Measurements from ENCODE around the gene WNT5A.

The WNT5A gene

GRCh38 chr3:55449527-55449926, 37.6 kb downstream of the WNT5A start:
- no peaks in the 10 kb centered on the region for H3K9me3 ChIP-seq (ENCODE audit: control extremely low read depth in 1 of 5, control insufficient read depth in 4 of 5, insufficient read depth in 2 of 5, low read depth in 1 of 5, low read length in 4 of 5)
- H3K27ac ChIP-seq (ENCODE audit: insufficient read depth in 1 of 2, low read depth in 1 of 2, low read length in 2 of 2, poor library complexity in 1 of 2, severe bottlenecking in 2 of 2), result no peak overlapping the region
- H3K4me1 ChIP-seq (ENCODE audit: control extremely low read depth in 1 of 4, control insufficient read depth in 4 of 4, insufficient read depth in 4 of 4, low read length in 3 of 4), result no peaks in the 10 kb centered on the region
- ChIA-PET CTCF (no interaction called here), POLR2A (no interaction called here)
- DNase-seq, result no peak
- H3K4me3 ChIP-seq (ENCODE audit: control insufficient read depth in 1 of 7, extremely low read depth in 1 of 7, insufficient read depth in 4 of 7, low read depth in 2 of 7, low read length in 6 of 7), result no peak overlapping the region
- H3K27me3 ChIP-seq (replicated peaks in 2 of 5; ENCODE audit: control insufficient read depth in 4 of 5, insufficient read depth in 5 of 5, low read length in 4 of 5), result peaks cover 0 to 6% (median 2%) of the 10 kb centered on the region in 5 experiments
- H3K36me3 ChIP-seq (ENCODE audit: control insufficient read depth in 4 of 4, insufficient read depth in 4 of 4, low read length in 3 of 4), result no peaks in the 10 kb centered on the region
- no CpG with 5 or more reads among the region's 1 CpG for WGBS (ENCODE audit: insufficient coverage)

GRCh38 chr3:55446850-55447249, 40.3 kb downstream of the WNT5A start:
- ChIA-PET POLR2A (no interaction called here), CTCF (no interaction called here)
- Histone ChIP-seq H3K4me3 (ENCODE audit: control insufficient read depth in 1 of 7, extremely low read depth in 1 of 7, insufficient read depth in 4 of 7, low read depth in 2 of 7, low read length in 6 of 7) (no peak overlapping the region), H3K36me3 (ENCODE audit: control insufficient read depth in 4 of 4, insufficient read depth in 4 of 4, low read length in 3 of 4) (no peaks in the 10 kb centered on the region), H3K4me1 (ENCODE audit: control extremely low read depth in 1 of 4, control insufficient read depth in 4 of 4, insufficient read depth in 4 of 4, low read length in 3 of 4) (no peaks in the 10 kb centered on the region), H3K9me3 (ENCODE audit: control extremely low read depth in 1 of 5, control insufficient read depth in 4 of 5, insufficient read depth in 2 of 5, low read depth in 1 of 5, low read length in 4 of 5) (no peaks in the 10 kb centered on the region), H3K27ac (ENCODE audit: insufficient read depth in 1 of 2, low read depth in 1 of 2, low read length in 2 of 2, poor library complexity in 1 of 2, severe bottlenecking in 2 of 2) (no peak overlapping the region), H3K27me3 (replicated peaks in 2 of 5; ENCODE audit: control insufficient read depth in 4 of 5, insufficient read depth in 5 of 5, low read length in 4 of 5) (peaks cover 0 to 3% (median 2%) of the 10 kb centered on the region in 5 experiments)
- 90% methylated on average over 6 of the region's 7 CpGs for WGBS (ENCODE audit: insufficient coverage)
- no peak for DNase-seq

- Histone ChIP-seq H3K27ac (ENCODE audit: insufficient read depth in 1 of 2, low read depth in 1 of 2, low read length in 2 of 2, poor library complexity in 1 of 2, severe bottlenecking in 2 of 2) (no peak overlapping the region), H3K36me3 (ENCODE audit: control insufficient read depth in 4 of 4, insufficient read depth in 4 of 4, low read length in 3 of 4) (no peaks in the 10 kb centered on the region), H3K9me3 (ENCODE audit: control extremely low read depth in 1 of 5, control insufficient read depth in 4 of 5, insufficient read depth in 2 of 5, low read depth in 1 of 5, low read length in 4 of 5) (no peaks in the 10 kb centered on the region), H3K27me3 (replicated peaks in 2 of 5; ENCODE audit: control insufficient read depth in 4 of 5, insufficient read depth in 5 of 5, low read length in 4 of 5) (peaks cover 0 to 3% (median 2%) of the 10 kb centered on the region in 5 experiments), H3K4me1 (ENCODE audit: control extremely low read depth in 1 of 4, control insufficient read depth in 4 of 4, insufficient read depth in 4 of 4, low read length in 3 of 4) (no peaks in the 10 kb centered on the region), H3K4me3 (ENCODE audit: control insufficient read depth in 1 of 7, extremely low read depth in 1 of 7, insufficient read depth in 4 of 7, low read depth in 2 of 7, low read length in 6 of 7) (no peak overlapping the region)
- ChIA-PET POLR2A (no interaction called here), CTCF (no interaction called here)
- no peak for DNase-seq
- 84% methylated on average over 5 of the region's 6 CpGs for WGBS (ENCODE audit: insufficient coverage)
These were observed 41.6 kb downstream of the WNT5A start for GRCh38 chr3:55445551-55445950.

- H3K36me3 ChIP-seq (ENCODE audit: control insufficient read depth in 4 of 4, insufficient read depth in 4 of 4, low read length in 3 of 4), result no peaks in the 10 kb centered on the region
- CTCF ChIA-PET, result no interaction called here
- H3K4me3 ChIP-seq (ENCODE audit: control insufficient read depth in 1 of 7, extremely low read depth in 1 of 7, insufficient read depth in 4 of 7, low read depth in 2 of 7, low read length in 6 of 7), result no peak overlapping the region
- no peaks in the 10 kb centered on the region for H3K4me1 ChIP-seq (ENCODE audit: control extremely low read depth in 1 of 4, control insufficient read depth in 4 of 4, insufficient read depth in 4 of 4, low read length in 3 of 4)
- WGBS (ENCODE audit: insufficient coverage), result 100% methylated on average over 2 of the region's 3 CpGs
- no peak for DNase-seq
- H3K9me3 ChIP-seq (ENCODE audit: control extremely low read depth in 1 of 5, control insufficient read depth in 4 of 5, insufficient read depth in 2 of 5, low read depth in 1 of 5, low read length in 4 of 5), result no peaks in the 10 kb centered on the region
- H3K27ac ChIP-seq (ENCODE audit: insufficient read depth in 1 of 2, low read depth in 1 of 2, low read length in 2 of 2, poor library complexity in 1 of 2, severe bottlenecking in 2 of 2), result no peak overlapping the region
- POLR2A ChIA-PET, result no interaction called here
- peaks cover 0 to 3% (median 2%) of the 10 kb centered on the region in 5 experiments for H3K27me3 ChIP-seq (replicated peaks in 2 of 5; ENCODE audit: control insufficient read depth in 4 of 5, insufficient read depth in 5 of 5, low read length in 4 of 5)
These were observed 43.8 kb downstream of the WNT5A start for GRCh38 chr3:55443346-55443745.

GRCh38 chr3:55442861-55443260, 44.2 kb downstream of the WNT5A start:
- POLR2A ChIA-PET, result no interaction called here
- Histone ChIP-seq H3K36me3 (ENCODE audit: control insufficient read depth in 4 of 4, insufficient read depth in 4 of 4, low read length in 3 of 4) (no peaks in the 10 kb centered on the region), H3K4me3 (ENCODE audit: control insufficient read depth in 1 of 7, extremely low read depth in 1 of 7, insufficient read depth in 4 of 7, low read depth in 2 of 7, low read length in 6 of 7) (no peak overlapping the region), H3K9me3 (ENCODE audit: control extremely low read depth in 1 of 5, control insufficient read depth in 4 of 5, insufficient read depth in 2 of 5, low read depth in 1 of 5, low read length in 4 of 5) (no peaks in the 10 kb centered on the region), H3K27me3 (replicated peaks in 2 of 5; ENCODE audit: control insufficient read depth in 4 of 5, insufficient read depth in 5 of 5, low read length in 4 of 5) (peaks cover 0 to 3% (median 2%) of the 10 kb centered on the region in 5 experiments), H3K4me1 (ENCODE audit: control extremely low read depth in 1 of 4, control insufficient read depth in 4 of 4, insufficient read depth in 4 of 4, low read length in 3 of 4) (no peaks in the 10 kb centered on the region), H3K27ac (ENCODE audit: insufficient read depth in 1 of 2, low read depth in 1 of 2, low read length in 2 of 2, poor library complexity in 1 of 2, severe bottlenecking in 2 of 2) (no peak overlapping the region)
- WGBS (ENCODE audit: insufficient coverage), result 70% methylated on average over 2 of the region's 3 CpGs
- DNase-seq, result no peak
- CTCF ChIA-PET, result no interaction called here

- Histone ChIP-seq H3K36me3 (ENCODE audit: control insufficient read depth in 4 of 4, insufficient read depth in 4 of 4, low read length in 3 of 4) (no peaks in the 10 kb centered on the region), H3K9me3 (ENCODE audit: control extremely low read depth in 1 of 5, control insufficient read depth in 4 of 5, insufficient read depth in 2 of 5, low read depth in 1 of 5, low read length in 4 of 5) (no peaks in the 10 kb centered on the region), H3K27me3 (replicated peaks in 2 of 5; ENCODE audit: control insufficient read depth in 4 of 5, insufficient read depth in 5 of 5, low read length in 4 of 5) (peaks cover 0 to 2% (median under 1%) of the 10 kb centered on the region in 5 experiments), H3K4me1 (ENCODE audit: control extremely low read depth in 1 of 4, control insufficient read depth in 4 of 4, insufficient read depth in 4 of 4, low read length in 3 of 4) (no peaks in the 10 kb centered on the region), H3K4me3 (ENCODE audit: control insufficient read depth in 1 of 7, extremely low read depth in 1 of 7, insufficient read depth in 4 of 7, low read depth in 2 of 7, low read length in 6 of 7) (no peak overlapping the region), H3K27ac (ENCODE audit: insufficient read depth in 1 of 2, low read depth in 1 of 2, low read length in 2 of 2, poor library complexity in 1 of 2, severe bottlenecking in 2 of 2) (no peak overlapping the region)
- WGBS (ENCODE audit: insufficient coverage), result 92% methylated on average over 4 of the region's 4 CpGs
- CTCF ChIA-PET, result no interaction called here
- POLR2A ChIA-PET, result no interaction called here
- DNase-seq, result no peak
These were observed 45.6 kb downstream of the WNT5A start for GRCh38 chr3:55441499-55441898.

- no CpG with 5 or more reads among the region's 2 CpGs for WGBS (ENCODE audit: insufficient coverage)
- Histone ChIP-seq H3K27ac (ENCODE audit: insufficient read depth in 1 of 2, low read depth in 1 of 2, low read length in 2 of 2, poor library complexity in 1 of 2, severe bottlenecking in 2 of 2) (no peak overlapping the region), H3K27me3 (replicated peaks in 2 of 5; ENCODE audit: control insufficient read depth in 4 of 5, insufficient read depth in 5 of 5, low read length in 4 of 5) (peaks cover 0 to 2% (median under 1%) of the 10 kb centered on the region in 5 experiments), H3K4me3 (ENCODE audit: control insufficient read depth in 1 of 7, extremely low read depth in 1 of 7, insufficient read depth in 4 of 7, low read depth in 2 of 7, low read length in 6 of 7) (no peak overlapping the region), H3K9me3 (ENCODE audit: control extremely low read depth in 1 of 5, control insufficient read depth in 4 of 5, insufficient read depth in 2 of 5, low read depth in 1 of 5, low read length in 4 of 5) (no peaks in the 10 kb centered on the region), H3K4me1 (ENCODE audit: control extremely low read depth in 1 of 4, control insufficient read depth in 4 of 4, insufficient read depth in 4 of 4, low read length in 3 of 4) (no peaks in the 10 kb centered on the region), H3K36me3 (ENCODE audit: control insufficient read depth in 4 of 4, insufficient read depth in 4 of 4, low read length in 3 of 4) (no peaks in the 10 kb centered on the region)
- CTCF ChIA-PET, result no interaction called here
- DNase-seq, result no peak
- POLR2A ChIA-PET, result no interaction called here
These were observed 46.9 kb downstream of the WNT5A start for GRCh38 chr3:55440104-55440708.
